Renal pelvis (tissue), 4 donors: ENCODE measurements around the gene RAD52. TPM values are rescaled to one million over a fixed set of nuclear protein-coding genes. Genes with fewer than 3 reads are reported as not detected.
A peak's percentile ranks its signal among the peaks of the same experiment; 100 is the strongest.

Source experiments
- DNase-seq: peaks from one replicate; pipeline ENCODE4 v3.0.0-alpha.2; 2013
- polyA plus RNA-seq, 3 donors: library from polyadenylated mRNA; unstranded; fragments of 120-200 nt; gene quantifications; one replicate each; pipeline ENCODE4 v1.2.1, GENCODE V29; 2013; ENCODE audit not compliant: insufficient read length in 3 of 3

The RAD52 gene
- polyA plus RNA-seq, 3 donors, result 21.3 to 46.6 (median 41.0) TPM

DNA sequence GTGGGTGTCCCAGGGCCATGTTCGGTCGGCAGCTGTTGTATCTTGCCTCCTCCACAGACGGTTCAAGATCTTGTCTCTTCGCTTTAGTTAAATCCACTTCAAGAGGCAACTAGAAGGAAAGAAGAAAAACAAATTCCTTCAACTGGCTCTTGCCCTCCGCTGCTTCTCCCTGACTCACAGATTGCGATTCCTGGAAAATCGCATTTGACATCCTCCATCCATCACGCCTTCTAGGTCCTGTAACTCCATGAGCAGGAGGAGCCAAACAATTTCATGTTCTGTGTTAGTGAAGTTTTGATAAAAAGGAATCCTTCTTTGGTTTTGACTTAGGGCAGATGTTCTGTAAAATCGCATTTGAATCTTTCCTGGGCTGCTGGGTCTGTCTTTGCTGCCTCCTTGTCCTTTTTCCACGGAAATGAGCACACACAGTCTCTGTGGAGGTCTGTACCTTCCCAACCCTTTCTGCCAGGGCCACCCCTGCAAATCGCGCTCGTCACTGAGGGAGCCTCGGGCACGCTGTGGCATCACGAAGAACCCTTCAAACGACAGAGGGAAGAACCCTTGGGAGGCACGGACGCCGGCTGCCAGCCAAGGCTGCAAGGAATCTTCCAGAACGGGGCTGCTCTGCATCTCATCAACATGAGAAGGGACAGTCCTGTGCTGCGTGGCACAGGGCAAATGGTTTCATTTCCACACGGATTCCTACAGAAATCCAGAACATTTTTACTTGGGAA lies 32.6 kb downstream of the RAD52 start:
- no peak for DNase-seq

DNA sequence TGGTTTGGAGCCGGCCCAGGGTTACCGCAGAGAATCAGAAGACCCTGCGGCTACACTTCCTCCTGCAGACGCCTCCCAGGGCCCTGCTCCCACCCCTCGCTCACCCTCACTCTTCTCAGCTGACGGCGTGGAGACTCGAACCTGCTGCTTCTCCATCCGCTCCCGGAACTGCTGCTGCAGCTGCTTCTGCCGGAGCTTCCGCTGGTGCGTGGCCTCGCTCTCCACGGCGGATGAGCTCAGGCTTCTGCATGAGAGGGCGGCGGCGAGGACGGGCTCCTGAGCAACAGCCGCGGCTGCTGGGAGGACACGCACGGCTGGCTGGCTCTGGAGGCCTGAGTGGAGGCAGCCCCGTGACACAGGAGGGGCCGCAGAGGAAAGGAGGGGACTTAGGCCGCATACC lies 33.3 kb downstream of the RAD52 start:
- peak; percentile 58 for DNase-seq

DNA sequence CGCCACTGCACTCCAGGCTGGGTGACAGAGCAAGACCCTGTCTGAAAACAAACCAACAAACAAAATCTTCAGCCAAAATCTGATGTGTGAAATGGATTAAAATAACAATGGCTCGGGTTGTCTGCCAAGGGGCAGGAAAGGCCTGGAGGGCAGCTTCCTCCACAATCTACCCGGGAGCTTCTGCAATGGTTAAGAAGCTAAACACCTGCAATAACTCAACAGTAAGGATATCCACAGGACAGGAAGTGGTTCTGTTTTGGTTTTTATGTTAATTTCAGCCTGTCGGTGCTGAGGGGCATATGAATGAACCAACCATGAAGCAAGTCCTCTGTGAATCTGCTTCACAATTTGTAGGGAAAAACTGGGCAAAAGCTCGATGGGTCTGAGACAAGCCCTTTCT lies 34.4 kb downstream of the RAD52 start:
- DNase-seq, result no peak

DNA sequence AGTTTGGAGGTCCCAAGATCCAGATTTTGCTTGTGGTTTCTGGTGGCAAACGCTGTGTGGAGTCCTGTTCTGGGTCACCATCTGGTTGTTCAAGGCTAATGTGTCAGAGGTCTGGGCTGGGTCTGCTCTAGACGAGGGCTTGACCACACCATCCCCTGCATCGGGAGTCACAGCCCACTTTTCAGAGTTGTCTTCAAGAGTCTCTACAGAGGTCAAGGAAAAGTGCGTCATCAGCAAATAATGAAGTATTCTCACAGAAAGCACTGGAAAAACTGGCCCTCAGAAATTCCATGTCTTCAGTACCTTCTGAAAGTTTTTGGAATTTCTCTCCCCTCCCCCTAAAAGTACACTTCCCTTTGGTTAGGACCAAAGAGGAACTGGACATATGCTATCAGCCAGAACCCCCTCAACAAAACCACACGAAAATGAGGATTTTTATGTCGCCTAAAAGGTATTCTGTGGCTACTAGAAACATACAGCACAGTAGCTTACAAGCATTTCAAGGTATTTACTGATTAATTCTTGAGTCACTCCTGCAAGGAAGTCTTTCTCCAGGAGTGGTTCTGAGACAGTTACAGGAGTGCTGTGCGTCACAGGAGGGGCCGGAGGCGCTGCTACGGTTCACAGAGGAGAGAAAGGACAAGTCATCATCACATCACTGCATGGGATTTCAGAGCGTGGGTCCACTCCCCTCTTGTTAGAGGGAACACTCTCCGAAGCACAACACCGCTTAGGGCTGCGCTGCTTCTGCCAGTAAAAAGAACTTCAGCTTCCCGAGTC lies 35.4 kb downstream of the RAD52 start:
- DNase-seq, result no peak

DNA sequence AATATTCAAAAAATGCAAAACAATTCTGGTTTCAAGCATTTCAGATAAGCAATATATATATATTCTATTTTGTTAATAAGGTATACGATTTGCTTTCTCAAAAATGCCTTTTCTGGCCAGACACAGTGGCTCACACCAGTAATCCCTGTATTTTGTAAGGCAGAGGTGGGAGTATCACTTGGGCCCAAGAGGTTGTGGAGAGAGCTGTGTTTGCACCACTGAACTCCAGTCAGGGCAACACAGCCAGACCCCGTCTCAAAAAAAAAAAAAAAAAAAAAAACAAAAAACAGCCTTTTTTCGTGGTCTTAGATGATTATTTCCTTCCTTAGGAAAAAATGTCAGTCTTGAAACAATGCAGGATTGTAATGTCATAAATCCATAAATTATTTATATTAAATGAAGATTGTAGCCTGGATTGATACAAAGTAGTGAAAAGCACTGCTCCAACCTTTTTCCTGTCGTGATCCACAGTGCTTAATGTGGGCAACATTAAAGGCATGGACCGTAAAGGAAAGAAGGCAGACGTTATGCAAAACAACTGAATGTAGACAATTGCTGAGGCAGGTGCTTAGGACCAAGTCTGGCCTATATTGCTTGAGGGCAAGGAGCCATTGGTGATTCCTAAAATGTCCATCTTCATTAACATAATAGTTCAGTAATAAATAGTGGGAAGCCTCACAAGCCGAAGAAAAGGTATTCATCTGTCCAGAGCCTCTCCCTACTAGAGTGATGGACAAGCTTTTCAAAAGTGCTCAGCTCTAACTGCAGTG lies 36.8 kb downstream of the RAD52 start:
- DNase-seq, result no peak

DNA sequence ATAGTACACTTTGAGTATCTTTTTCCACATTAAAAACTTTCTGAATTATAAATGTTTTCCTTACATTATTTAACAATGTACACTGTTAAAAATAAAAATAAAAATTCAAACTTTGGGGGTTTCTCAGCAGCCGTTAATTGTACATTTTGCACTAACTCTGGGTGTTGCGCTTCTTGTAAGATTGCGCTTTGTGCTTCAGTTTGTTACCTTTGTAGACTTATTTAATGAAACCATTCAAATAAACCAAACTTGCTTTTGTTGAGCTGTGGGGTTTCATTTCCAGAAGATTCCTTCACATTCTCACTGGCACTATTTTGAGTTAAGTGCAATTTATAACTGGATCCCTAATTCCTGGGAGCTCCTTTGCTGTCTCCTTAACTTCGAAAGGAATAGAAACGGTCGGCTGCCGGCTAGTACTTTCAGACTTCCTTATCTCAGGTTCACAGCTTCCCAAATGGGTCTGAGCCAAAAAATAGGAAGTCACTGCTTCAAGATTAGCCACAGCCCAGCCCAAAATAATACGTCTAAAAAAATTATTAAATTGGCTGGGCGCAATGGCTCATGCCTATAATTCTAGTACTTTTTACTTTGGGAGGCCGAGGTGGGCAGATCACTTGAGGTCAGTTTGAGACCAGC lies 38.2 kb downstream of the RAD52 start:
- no peak for DNase-seq

DNA sequence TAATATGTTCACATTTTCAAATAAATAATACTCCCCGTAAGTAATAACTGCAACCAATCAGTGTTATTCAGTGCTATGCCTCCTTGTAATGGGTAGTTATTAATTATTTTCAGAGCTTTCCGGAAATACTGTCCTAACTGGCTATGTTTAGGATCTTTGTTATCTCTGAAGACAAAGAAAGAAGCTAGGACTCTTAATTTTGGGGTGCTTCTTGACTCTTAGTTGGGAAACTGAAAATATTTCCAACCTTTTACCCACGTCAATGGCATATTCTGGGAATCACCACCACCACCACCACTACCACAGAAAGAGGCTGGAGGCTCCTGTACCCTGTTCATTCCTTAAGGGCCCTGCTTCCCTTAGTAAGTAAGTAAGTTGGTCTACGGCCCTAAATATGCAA lies 39.1 kb downstream of the RAD52 start:
- DNase-seq, result no peak

DNA sequence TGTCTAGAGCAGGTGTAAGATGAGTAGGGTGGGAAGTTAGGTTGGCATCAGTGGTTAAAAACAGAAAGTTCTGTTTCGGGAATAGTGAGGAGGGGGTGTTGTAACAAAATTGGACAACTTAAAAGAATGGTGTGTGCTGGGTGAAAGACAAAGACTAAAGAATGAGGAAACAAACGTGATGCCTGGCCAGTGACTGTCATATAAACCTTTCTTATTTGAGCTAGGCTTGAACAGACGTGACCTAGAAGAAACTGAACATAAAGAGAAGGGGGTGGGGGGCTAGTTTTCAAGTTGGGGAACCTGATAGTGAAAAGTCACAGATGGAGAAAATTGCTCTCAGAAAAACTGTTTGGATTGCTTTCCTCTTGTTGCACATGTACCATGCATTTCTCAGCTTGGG lies 39.6 kb downstream of the RAD52 start:
- DNase-seq, result no peak

DNA sequence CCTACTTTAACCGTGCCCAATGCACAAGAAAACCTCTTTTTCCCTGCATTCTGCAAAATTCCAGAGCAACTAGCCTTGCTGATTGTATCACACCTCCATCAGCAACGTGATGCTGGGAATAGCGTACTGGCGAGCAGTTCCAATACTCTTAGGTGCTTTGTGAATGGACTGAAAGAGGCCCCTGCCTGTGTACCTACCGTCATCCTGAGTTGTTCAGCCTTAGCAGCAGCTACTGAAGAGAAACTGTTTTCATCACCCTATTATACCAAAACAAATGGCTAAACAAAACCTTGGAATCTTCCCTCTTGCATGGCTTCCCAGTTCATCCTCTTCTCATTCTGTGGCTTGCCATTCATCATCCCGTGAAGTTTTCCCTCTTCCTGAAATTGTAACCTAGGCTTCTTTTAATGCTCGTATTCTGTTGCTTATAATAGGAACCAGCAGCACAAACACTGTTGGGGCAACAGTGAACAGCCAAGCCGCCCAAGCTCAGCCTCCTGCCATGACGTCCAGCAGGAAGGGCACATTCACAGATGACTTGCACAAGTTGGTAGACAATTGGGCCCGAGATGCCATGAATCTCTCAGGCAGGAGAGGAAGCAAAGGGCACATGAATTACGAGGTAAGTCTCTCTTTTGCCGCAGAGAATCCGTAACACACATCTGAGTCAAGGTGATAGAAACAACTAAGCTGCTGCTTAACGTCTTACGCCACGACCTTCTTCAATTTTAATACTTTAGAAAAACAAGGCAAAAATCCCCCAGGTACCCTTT lies 41.9 kb downstream of the RAD52 start:
- no peak for DNase-seq

DNA sequence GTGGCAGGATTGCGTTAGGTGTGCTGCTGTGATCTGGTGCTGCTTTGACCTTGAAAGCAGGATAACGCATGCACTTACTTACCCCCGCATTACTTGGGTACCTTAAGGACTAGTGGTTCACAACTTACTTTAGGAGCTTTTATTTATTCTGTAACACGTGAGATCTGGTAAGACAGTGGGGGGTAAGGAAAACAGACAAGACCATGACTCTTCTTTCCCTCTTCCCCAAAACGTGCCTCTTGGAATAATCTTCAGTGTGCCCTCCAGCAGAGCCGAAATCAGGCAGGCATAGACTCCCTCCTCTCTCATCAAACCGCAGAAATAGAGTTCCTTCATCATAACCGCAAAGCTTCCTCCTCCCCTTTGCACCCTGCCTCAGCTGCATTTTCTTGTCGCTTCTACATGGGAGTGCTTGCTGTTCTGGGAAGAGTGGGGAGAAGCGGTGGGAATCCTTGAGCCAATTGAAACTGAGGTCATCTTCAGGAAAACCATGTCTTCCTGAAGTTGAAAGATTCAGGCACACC lies 43.4 kb downstream of the RAD52 start:
- no peak for DNase-seq

DNA sequence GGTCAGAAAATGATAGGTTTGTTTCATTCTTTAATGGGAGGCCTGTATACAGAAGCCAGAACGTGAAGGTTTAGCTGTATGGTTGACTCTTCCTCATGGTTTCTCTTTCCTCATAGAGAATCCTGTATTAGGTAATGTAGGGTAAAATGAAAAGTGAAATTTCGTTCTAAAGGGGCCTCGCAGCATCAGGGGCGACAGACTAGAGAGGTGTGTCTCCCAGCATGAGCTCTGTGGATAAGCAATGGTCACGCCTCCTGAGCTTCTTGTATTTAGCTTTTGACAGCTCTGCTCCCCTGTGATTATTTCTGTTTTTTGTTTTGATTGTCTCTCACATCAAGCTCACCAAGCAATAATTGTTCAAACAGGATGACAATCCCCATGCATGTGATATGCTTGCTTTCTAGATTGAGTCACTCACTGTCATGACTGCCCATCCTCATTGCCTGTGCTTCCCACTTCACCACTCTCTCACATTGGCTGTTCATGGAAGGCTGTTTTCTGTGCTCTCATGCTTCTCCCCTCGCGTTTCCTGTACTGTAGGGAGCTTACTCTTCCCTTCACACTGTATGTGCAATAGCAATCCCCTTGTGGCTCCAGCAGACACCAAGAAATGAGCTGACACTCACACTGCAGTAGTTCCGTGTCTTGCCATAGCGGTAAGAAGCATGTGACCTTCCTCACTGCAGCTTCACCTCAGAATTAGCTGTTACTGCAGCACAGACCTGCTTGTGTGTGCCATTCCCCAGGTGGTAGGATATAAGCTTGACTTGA lies 44.0 kb downstream of the RAD52 start:
- no peak for DNase-seq

DNA sequence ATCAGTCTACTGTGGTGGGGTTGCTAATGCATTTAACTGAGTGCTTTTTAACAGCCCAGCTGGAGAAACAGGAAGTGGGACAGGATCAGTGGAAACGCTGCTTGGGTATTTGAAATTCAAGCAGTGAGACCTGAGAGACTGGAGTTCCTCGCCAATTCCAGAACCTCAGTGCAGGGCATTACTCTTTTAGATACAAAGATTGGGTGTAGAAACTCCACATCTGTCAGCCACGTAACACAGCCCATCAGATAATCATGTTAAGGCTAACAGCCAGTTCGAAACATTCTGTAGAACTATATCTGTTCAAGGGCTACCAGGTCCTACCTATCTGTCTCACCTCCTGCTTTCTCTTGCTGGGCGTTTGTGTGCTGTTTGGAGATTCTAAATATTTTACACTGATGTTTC lies 45.5 kb downstream of the RAD52 start:
- no peak for DNase-seq

DNA sequence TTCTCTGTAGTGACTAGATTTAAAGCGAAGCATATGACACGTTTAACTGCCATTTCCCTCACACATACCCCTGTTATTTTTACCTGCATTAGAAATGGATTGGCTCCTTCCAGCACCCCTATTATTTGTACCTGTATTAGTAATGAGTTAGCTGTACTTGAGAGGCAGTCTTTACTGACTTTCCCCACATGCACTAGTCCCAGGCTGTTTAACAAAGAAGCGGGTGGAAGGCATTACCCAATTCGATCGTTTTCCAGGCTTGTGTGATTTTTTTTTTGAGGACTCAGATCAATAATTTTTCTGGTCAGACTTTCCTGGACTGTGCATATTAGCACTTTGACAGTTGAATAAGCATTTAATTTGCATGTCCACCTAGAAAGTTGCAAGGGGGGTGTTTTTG lies 46.4 kb downstream of the RAD52 start:
- DNase-seq, result no peak

DNA sequence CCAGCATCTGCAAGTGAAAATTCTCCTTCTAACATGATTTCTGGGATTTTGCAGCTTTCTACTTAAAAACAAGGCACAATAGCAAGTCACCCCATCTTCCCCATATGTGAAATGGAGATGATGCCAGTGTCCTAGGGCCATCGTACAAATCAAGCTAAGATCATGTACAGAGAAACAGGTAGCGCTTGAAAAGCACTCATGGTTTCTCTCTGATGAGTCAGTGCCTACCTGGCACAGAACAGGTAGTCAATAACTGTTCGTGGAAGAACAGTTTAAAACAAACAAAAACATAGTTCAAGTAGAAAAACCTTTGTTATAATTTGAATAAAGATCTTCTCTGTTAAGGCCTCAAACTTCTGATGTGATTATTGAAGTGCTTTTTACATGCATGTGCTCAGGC lies 46.9 kb downstream of the RAD52 start:
- DNase-seq, result no peak

DNA sequence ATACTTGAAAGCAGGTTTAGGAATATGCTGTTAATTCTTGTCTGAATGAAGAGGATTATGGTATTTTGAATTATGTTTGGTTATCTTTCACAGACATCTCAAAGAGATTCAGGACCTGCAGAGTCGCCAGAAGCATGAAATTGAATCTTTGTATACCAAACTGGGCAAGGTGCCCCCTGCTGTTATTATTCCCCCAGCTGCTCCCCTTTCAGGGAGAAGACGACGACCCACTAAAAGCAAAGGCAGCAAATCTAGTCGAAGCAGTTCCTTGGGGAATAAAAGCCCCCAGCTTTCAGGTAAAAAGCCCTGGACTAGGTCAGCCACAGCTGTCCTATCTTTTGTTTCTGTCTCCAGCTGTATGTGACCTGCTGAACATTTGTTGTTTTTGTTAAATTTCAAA lies 52.1 kb downstream of the RAD52 start:
- no peak for DNase-seq

DNA sequence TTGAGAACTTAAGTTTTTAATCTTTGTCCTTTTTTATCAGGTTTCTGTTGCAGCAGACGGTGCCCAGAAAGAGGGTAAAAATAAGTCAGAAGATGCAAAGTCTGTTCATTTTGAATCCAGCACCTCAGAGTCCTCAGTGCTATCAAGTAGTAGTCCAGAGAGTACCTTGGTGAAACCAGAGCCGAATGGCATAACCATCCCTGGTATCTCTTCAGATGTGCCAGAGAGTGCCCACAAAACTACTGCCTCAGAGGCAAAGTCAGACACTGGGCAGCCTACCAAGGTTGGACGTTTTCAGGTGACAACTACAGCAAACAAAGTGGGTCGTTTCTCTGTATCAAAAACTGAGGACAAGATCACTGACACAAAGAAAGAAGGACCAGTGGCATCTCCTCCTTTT lies 53.5 kb downstream of the RAD52 start:
- DNase-seq, result no peak

DNA sequence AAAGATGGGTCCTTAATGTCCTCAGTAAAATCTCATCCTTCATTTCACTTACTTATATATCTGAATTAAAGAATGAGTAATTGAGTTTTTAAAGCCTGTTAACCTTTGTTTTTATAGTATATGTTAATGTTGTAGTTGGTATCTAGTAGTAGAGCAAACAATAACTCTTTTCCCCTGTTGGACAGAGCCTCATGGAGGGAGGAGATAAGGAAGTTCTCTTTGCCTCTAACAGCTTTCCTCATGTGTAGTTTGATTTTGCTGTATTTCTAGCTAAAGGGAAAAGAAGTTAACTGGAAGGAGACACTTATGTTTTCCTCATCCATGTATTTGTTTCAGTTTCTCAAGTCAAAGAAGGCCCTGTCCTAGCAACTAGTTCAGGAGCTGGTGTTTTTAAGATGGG lies 55.3 kb downstream of the RAD52 start:
- DNase-seq, result no peak

DNA sequence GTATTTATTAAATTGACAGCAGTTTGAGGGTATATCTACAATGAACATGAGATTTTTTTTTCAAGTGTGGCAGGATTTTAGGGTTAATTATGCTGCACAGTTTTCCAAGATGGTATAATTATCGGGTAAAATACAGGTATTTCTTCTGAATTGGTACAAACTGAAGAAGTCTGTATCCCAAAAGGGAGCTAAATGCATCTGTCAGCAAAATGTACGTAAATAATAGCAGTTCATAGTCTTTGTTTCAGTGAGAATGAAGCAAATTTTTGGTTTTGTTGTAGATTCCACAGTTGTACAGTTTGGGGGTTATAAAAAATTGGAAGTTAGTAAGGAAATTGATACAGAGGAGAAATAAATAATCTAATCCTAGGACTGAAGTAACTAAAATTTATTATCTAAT lies 63.3 kb downstream of the RAD52 start:
- DNase-seq, result no peak

DNA sequence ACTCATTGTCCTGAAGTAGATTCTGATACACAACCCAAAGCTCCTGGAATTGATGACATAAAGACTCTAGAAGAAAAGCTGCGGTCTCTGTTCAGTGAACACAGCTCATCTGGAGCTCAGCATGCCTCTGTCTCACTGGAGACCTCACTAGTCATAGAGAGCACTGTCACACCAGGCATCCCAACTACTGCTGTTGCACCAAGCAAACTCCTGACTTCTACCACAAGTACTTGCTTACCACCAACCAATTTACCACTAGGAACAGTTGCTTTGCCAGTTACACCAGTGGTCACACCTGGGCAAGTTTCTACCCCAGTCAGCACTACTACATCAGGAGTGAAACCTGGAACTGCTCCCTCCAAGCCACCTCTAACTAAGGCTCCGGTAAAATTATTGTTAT lies 63.8 kb downstream of the RAD52 start:
- no peak for DNase-seq

DNA sequence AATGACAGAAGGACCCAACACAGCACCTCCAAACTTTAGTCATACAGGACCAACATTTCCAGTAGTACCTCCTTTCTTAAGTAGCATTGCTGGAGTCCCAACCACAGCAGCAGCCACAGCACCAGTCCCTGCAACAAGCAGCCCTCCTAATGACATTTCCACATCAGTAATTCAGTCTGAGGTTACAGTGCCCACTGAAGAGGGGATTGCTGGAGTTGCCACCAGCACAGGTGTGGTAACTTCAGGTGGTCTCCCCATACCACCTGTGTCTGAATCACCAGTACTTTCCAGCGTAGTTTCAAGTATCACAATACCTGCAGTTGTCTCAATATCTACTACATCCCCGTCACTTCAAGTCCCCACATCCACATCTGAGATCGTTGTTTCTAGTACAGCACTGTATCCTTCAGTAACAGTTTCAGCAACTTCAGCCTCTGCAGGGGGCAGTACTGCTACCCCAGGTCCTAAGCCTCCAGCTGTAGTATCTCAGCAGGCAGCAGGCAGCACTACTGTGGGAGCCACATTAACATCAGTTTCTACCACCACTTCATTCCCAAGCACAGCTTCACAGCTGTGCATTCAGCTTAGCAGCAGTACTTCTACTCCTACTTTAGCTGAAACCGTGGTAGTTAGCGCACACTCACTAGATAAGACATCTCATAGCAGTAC lies 64.6 kb downstream of the RAD52 start:
- no peak for DNase-seq
